CD1c-positive myeloid dendritic cell (primary cell): ENCODE measurements around the gene EDA2R.

Experiments used
- DNase-seq: peaks from one replicate; pipeline ENCODE4 v3.0.0-alpha.2; 2016; ENCODE audit errors: extremely low spot score

Gene EDA2R, protein sequence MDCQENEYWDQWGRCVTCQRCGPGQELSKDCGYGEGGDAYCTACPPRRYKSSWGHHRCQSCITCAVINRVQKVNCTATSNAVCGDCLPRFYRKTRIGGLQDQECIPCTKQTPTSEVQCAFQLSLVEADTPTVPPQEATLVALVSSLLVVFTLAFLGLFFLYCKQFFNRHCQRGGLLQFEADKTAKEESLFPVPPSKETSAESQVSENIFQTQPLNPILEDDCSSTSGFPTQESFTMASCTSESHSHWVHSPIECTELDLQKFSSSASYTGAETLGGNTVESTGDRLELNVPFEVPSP

DNA sequence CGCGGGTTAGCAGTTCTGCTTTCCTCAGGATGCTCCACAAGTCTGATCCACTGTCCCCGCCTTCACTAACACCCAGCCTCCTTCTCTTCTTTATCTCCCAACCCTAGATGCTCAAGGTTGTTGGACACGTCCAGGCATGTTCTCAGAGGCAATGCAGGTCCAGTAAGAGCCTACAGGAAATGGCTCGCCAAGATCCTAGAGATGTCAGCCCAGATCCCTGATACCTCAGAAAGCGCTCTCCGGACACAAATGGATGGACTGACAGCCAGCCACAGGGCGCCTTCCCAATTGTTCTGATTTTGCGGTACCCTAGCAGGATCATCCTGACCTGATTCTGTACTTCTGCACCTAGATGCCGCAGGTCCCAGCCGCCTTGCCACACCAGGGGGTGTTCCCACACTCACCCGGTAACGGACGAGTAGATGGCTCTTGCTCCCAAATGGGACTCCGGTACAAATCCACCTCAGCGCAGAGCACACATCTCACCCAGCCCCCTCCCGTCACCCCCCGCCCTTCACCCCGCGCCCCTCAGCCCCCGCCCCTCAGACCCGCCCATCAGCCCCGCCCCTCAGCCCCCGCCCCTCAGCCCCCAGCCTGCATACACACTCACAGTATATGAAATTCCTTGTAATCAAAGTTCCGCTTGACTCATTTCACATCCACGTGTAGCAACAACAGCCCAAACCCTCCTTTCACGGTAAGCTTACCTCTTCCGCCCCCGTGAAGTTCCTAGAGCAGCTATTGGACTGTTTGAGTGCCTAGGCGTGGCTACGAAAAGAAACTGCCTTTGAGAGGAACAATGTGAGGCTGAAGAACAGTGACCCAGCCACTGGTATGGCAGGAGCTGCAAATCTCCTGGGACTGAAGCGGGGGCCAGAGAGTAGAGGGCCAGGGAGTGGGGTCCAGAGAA, at the start of gene EDA2R:
EDA2R (minus strand) TSS at position 488 of the 910 bp plus-strand sequence. CDS start 23,058 bp downstream, outside the sequence.
- peak; percentile 24 for DNase-seq

DNA sequence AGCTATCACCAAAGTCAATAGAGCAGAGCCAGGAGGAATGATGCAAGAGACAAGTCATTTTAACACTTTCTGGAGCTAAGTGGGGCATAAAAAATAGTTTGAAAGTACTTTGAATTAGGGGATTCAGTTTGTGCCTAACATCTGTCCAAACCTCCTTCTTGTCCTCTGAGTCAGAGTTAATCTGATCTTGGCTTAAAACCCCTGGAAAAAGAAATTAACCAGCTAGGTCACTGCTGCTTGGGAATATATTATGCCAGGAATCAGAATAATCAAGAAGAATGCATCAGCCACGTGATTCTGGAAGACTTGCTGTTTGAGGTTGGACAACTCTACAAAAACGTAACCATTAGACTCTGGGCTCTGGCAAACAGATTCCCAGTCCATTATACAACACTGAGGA, 45.3 kb upstream of the EDA2R start:
- no peak for DNase-seq

DNA sequence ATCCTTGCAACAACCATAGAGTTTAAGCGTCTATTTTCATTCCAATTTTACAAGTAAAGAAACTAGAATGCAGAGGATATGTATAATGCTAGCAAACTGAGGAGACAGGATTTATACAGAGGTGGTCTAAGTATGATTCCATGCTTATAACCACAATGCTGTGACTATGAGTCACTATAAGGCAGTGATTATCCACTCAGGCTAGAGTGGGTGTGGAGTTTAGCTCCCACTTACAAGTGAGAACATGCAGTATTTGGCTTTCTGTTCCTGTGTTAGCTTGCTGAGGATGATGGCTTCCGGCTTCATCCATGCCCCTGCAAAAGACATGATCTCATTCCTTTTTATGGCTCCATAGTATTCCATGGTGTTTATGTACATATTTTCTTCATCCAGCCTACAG, 41.6 kb upstream of the EDA2R start:
- no peak for DNase-seq

DNA sequence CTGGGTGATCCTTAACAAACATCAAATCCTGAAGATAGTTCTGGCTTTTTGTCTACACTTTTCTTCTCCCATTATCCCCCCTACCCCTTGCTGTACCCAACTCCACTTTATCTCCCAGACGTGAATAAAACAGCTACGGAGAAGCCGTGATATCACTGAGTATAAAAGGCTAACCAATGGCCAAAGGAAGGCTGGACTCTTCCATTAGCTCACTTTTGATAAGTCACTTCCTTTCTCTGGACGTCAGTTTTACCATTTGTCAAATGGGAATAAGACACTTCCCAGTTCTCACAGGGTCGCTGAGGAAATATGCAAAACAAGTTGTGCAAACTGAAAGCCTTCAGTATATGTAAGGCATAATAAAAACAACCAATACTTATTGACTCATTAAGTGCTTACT, 38.6 kb upstream of the EDA2R start:
- DNase-seq, result no peak

DNA sequence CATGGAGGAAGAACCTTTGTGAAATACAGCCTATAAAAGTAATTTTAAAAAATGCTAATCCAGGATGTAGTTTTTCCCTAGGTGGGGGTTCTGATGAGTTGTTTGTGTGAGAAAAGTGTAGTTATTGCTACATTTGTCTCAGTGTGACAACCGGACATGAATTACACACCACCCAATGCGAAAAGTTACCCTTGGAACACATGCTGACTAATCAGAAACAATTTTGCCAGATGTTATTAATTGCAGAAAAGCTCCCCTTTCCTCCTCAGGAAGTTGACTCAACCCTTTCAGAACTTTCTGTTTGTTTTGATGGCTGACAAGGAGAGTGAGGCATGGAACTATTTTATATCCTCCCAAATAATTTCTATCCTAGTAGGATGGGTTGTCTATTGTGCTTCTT, 38.1 kb upstream of the EDA2R start:
- DNase-seq, result no peak

DNA sequence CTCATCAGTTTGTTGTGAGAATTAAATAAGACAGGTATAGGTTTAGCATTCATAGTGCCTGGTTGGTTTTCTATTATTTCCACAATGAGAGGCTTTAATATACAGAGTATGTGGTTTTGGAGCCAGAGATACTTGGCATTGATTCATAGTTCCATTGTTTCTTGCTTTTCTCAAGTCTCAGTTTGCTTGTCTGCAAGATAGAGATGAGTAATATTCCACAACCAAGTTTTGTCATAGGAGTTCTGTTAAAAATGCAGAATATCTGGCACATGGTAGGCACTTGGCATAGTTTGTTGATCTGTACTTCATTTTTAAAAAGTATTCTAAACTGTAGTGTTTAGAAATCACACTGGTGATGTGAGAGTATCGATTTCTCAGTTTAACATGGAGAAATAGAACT, 37.5 kb upstream of the EDA2R start:
- no peak for DNase-seq

DNA sequence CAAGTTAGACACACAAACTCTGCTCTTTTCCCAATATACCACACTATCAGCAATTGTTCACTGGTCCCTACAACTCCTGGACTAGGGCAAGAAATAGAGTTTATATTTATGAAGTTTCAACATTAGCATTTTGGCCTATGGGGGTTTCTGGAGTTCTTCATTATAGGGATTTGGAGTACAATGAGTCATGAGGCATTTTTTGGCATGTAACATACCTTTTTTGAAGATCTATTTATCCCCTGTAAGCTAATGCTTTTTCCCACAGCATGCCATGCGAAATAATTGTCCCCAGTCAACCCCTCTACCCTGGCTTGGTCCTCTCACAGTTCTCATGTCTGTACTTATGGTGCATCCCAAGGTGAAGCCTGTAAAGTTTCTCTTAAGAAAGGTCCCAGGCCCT, 36.7 kb upstream of the EDA2R start:
- DNase-seq, result no peak

DNA sequence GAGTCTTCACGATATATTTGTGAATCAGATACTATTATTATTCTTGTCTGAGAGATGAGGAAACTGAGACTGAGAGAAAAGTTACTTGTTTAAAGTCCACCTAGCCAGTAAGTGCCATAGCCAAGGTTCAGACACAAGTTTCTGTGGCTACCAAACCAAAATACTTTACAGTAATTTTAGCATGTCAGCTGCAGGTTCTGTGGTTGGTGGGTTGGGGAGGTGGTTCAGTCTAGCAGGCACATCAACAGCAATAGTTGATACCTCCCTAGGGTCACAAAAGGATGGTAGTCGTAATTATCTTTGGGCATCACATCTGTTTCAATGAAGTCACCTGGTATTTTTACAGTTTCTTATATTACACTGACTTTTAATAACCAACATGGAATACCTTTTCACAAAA, 35.6 kb upstream of the EDA2R start:
- DNase-seq, result no peak

DNA sequence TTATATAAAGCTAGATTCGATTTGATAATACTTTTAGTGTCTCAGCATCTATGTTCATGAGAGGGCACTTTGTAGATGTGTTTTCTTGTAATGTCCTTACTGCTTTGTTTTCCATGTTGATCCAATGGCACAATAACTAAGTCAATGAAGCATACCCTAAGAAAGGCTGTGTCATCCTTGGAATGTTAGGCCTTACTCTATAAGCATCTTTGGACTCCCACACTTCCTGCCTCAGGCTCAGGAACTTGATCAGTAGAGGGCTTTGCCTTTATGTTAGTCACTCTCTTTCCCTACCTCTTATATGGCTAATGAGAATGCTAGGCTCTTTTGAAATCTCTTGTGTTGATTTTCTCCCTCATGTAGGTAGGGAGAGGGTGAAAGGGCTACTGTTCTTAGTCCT, 33.2 kb upstream of the EDA2R start:
- no peak for DNase-seq

DNA sequence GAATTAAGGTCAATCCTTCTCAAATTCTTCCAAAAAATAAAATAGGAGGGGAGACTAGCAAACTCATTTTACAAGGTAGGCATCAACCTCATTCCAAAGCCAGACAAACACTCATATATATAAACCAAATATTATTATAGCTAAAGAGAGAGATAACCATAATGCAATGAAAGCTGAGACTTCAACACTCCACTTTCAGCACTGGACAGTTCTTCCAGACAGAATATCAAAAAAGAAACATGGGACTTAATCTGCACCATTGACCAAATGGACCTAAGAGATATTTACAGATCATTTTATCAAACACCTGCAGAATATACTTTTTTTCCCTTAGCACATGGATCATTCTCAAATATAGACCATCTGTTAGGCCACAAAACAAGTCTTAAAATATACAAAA, 15.5 kb upstream of the EDA2R start:
- DNase-seq, result no peak

DNA sequence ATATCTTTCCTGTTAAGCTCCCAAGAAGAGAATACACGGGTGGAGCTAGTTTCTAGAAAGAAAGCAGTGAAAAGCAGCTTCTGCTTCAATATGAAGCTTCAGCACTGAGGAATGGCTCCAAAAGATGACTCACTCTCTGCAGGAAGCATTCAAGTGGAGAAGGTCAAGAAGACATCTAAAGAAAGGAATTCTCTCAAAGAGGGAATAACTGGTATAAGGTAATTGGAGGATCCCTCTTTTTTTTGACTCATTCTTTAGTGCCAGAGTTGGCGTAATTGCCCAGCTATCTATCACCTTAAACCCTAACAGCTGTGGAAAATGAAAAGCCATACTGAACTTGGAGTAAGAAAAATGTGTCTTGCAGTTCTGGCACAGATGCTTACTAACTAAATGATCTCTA, 3.5 kb downstream of the EDA2R start:
- DNase-seq, result no peak

DNA sequence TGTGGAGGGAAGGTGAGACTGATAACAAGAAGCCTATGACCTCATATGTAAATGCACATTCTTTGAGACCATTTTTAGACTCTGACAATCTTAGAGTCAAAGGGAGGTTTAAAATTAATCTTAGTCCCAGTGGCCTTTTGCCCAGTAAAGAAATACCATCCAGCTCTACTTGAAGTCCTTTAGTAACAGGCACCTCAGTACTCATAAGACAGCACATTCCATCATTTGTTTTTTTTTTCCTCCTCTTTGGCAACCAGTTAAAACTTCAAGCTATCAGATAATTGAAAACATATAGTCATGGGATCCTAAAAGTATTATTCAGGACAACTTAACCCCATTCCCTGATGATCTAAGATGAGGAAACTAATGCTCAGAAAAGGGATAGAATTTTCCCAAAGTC, 4.6 kb downstream of the EDA2R start:
- no peak for DNase-seq

DNA sequence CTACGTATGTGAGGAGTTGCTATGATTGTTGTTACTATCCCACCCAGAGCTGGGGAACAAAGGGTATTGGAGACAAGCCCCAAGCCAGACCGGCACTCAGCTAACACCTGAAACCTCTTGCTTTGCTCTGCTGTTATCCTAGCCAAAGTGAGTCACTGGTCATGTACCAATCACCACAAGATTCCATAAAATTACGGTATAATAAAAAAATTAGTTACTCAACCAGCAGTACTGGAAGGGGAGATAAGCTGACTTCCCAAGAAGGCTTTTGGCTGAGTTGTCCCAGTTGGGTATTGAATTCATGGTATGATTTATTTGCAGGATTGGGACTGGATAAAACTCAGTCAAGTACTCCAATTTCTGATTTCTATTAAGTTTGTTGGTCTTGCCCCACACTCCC, 5.3 kb downstream of the EDA2R start:
- no peak for DNase-seq

DNA sequence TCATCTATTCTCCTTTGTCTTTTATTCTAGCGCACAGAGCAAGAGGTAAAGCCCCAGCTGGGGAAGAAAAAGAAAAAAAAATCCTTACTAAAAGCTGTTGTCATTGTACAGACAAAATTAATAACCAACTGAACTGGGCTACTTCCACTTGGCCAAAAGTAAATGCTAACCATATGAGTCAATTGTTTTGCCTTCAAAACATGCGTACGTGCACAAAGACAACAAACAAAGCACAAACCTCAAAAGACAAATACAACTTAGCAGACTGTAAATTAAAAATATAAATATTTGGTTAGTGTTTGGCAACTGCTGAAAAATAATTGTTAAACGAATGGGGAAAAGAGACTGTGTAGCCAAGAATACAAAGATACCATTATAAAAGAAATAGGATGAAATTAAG, 5.9 kb downstream of the EDA2R start:
- no peak for DNase-seq

DNA sequence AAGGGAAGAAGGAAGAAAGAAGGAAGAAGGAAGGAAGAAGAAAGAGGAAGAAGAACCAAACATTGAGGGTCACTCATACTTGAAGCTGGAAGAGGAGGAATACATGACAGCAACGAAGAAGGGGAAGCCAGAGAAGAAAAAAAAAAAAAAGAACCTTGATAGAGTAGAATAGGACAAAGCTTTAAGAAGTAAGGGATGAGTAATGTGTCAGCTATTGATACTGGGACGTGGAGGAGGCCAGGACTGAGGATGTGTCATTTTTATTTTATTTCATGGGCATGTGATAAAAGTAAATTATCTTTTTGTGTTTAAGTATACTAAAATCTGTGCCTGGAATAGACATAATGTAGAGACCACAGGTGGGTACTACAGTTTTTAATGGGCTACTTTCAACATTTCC, 6.4 kb downstream of the EDA2R start:
- DNase-seq, result no peak

DNA sequence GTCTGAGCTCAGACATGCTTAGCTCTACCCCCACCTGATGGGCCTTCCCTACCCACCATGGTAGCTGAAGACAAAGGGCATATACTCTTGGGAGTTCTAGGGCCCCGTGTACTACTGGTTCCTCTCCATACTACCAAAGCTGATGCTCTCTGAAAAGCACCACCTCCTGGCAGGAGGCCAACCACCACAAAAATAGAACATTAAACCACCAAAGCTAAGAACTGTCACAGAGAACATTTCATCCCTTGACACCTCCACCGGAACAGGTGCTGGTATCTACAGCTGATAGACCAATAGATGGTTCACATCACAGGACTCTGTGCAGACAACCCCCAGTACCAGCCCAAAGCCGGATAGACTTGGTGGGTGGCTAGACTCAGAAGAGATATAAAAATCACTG, 13.4 kb downstream of the EDA2R start:
- DNase-seq, result no peak

DNA sequence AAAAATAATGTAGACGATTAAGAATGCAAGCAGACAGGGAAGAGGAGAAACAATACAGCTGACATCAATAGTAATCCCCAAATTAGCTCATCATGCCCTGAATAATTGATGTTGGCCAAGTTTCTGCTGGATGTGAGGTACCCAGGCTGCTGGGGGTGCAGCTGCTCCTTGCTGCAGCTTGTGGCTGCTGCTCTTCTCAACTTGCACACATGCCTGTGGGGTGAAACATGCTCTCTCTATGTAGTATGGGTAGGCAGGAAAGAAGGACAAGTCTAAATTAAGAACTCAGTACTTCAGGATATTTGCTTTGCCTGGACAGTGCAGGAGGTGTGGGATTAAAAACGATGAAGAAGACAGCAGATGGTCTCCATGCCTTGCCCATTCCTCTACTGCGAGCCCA, 16.7 kb downstream of the EDA2R start:
- DNase-seq, result no peak

DNA sequence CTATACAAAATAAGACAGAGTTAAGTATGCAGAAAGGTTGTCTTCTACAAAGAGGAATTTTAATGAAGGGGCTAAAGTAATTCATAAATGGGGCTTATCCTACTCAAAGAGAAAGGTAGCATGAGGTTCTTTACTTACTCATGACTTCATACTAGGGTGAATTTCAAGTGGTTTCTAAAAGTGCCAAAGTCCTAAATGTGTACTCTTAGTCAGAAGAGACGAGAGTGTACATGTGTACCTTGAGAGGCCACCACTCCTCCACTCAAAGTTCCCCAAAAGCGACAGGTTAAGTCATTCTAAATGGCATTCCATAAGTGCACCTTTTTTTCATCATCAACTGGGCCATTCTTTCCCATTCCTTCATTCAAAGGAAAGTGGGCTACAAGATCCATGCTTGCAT, 21.9 kb downstream of the EDA2R start:
- DNase-seq, result no peak

DNA sequence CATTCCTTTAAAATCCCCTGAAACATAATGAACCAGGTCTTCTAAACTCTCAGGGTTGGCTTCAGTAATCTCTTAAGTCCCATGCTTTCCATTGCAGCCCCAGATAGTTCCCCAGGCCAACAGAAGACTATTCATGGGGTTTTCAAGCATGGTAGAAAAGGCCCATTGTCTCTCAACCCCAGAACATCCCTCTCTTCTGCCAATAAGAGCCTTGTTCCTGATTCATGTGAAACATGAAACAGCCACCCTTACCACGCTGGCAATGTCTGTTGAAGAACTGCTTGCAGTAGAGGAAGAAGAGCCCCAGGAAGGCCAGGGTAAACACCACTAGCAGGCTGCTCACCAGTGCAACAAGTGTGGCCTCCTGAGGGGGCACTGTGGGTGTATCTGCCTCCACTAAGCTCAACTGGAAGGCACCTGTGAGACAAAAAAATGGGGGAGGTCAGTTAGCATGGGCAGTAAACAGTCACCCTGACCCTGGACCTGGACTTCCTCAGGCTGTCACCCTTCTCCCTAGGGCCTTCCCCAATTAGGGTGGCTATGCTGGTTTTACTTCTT, 36.4 kb downstream of the EDA2R start:
- no peak for DNase-seq

DNA sequence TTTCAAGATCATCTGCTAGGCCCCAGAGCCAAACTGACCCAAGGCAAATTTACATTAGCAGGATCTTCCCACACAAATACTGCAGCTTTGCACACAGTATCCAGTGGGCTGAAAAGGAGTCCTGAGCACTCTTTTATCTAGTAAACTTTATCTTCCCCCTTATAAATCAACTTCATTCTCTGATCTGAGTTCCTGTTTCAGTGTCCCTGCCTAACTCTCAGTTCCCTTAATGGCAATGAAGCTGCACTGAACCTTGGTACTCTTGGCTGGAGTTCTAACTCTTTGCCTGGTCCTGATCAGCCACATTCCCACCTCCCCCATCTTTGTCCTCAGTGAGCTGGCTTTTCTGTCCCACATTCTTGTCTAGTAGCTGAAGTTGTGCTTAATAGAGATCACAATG, 37.4 kb downstream of the EDA2R start:
- peak; percentile 1 for DNase-seq

DNA sequence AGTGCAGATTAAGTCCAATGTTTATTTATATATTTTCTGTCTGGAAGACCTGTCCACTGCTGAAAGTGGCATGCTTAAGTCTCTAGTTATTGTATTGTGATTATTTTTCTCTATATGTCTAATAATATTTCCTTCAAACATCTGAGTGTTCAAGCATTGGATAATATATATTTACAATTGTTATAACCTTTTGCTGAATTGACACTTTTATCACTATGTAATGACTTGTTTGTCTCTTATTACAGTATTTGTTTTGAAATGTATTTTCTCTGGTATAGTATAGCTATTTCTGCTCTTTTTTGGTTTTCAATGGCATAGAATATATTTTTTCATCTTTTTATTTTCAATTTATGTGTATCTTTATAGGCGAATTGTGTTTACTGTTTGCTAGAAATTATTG, 59.7 kb downstream of the EDA2R start:
- no peak for DNase-seq

DNA sequence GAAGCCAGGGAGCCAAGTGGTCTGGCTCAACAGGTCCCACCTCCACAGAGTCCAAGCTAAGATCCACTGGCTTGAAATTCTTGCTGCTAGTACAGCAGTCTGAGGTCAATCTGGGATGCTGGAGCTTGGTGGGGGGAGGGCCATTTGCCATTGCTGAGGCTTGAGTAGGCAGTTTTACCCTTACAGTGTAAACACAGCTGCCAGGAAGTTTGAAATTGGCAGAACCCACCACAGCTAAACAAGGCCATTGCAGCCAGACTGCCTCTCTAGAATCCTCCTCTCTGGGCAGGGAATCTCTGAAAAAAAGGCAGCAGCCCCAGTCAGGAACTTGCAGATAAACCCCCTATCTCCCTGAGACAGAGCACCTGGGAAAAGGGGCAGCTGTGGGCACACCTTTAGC, 84.9 kb downstream of the EDA2R start:
- DNase-seq, result no peak

DNA sequence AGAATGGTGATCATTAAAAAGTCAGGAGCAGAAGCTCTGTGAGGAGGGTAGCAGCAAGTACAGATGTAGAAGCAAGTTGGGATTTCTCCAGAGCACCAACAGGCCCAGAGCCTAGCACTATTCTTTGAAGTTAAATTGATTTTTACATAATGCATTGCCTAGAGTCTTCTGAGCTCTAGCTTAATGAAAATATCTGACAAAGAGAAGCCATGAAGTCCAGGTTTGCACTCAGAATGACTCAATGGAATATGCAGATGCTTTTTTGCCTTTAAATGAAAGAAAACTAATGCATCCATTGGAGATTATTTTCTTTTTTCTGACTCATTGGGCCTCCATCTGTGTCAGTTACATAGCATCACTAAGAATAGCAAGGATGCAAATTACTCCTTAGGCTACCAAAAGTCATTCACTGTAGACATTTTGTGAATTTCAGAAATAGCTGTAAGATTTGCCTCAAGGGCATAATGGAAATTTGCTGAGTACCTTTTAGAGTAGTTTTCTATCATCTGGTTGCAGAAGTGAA, 91.0 kb downstream of the EDA2R start:
- no peak for DNase-seq
